Neural cell (in vitro differentiated cells): ENCODE results near the gene CNTNAP2.

Source experiments
- CTCF ChIP-seq: fragments of 450-650 bp; IDR thresholded peaks from 2 replicates; pipeline ENCODE4 v1.5.1; 2014; ENCODE audit warnings: antibody characterized with exemption, mild to moderate bottlenecking, moderate library complexity; ENCODE audit not compliant: poor library complexity, severe bottlenecking
- MXI1 ChIP-seq: fragments of 450-650 bp; conservative IDR thresholded peaks from 2 replicates; pipeline ENCODE4 v1.6.1; 2014; ENCODE audit warnings: antibody characterized with exemption, mild to moderate bottlenecking; ENCODE audit not compliant: poor library complexity, severe bottlenecking
- POLR2AphosphoS5 ChIP-seq: IDR thresholded peaks from 2 replicates; pipeline ENCODE4 v1.6.1; 2012
- RAD21 ChIP-seq: fragments of 450-650 bp; conservative IDR thresholded peaks from 2 replicates; pipeline ENCODE4 v1.6.1; 2014; ENCODE audit warnings: antibody characterized with exemption, mild to moderate bottlenecking, moderate library complexity
- REST ChIP-seq: IDR thresholded peaks from 2 replicates; pipeline ENCODE4 v1.6.1; 2012; ENCODE audit warnings: borderline replicate concordance

- no peak for TF ChIP-seq CTCF
- no peak for TF ChIP-seq RAD21
- no peak for TF ChIP-seq MXI1
- TF ChIP-seq REST: no peak
- TF ChIP-seq POLR2AphosphoS5: no peak
Observed at GRCh38 chr7:147586526-147586925, 1469.9 kb downstream of the CNTNAP2 start.
